HTR-8/SVneo (cell line): Measurements from ENCODE around the gene FASTKD1.
A peak's percentile ranks its signal among the peaks of the same experiment; 100 is the strongest.
"Not testable (repeated sequence)": the region's sequence is repeated elsewhere in the genome, so short reads cannot be mapped to it uniquely, and the experiment has no call there.

Experiments
- DNase-seq: peaks from one replicate; pipeline ENCODE4 v3.0.0; 2011; ENCODE audit warnings: low spot score, mixed read lengths; ENCODE audit not compliant: insufficient read length
- FAIRE-seq: peaks from 2 replicates; lab custom pipeline; 2011; peaks lifted over from hg19 to GRCh38; lab: Jason Lieb, UNC

The FASTKD1 gene

DNA sequence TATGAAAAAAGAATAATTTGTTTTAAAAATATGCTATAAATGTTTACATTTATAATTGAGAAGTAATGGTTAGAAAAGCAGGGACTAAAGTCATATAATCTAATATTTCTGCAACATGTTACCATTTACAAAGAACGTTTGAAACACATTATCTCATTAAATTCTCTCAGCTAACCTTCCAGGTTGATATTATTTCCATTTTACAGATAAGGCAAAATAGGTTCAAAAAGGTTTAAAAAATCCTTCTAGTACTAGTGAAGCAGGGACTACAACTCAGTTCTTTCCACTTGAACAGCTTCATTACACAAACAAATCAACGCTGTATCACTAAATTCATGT lies 875 bp downstream of the FASTKD1 start:
- no peak for FAIRE-seq
- DNase-seq = no peak

DNA sequence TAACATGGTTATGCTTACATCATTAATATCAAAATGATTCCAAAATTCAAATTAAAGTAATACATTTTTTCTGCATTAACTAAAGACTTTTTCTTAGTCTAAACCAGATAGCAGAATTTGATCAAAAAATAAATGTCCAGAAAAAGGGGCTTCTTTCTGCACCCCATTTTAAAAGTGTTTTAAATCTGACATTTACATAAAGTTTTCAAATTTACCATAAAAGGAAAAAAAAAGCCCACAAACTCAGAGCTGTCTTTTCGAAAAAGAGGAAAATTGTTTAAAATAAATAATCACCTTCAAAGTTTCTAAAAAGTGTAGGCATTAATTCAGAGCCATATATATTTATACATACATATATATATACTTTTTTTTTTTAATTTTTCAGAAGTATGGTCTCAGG lies 1.5 kb downstream of the FASTKD1 start:
- DNase-seq (no peak), FAIRE-seq (no peak)

- no peak for FAIRE-seq
- DNase-seq = no peak
These were observed 2.1 kb downstream of the FASTKD1 start for GRCh38 chr2:169571571-169571970.

- not testable (repeated sequence) for DNase-seq, FAIRE-seq
These were observed 2.9 kb downstream of the FASTKD1 start for GRCh38 chr2:169570752-169571151.

DNA sequence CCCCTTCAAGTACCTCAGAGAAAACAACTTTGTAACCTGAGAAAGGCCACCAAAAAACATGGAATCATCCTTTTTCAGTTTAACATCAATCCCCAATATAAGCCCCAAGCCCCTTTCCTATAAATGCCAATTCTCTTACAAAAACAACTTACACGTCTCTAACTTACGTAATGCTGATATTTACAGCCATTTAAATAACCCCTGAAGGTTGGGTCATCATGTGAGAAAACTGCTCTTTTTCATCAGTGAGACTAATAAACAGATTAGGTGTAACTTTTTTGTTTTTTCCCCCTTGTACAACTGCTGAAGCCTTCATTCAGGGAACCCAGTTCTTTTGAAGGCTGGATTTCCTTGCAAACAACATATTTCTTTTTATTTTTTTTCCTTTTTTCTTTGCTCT lies 3.7 kb downstream of the FASTKD1 start:
- no peak for FAIRE-seq
- DNase-seq = no peak

GRCh38 chr2:169565686-169566085 lies 8.0 kb downstream of the FASTKD1 start:
- DNase-seq (no peak), FAIRE-seq (no peak)

- no peak for DNase-seq
These were observed 11.1 kb downstream of the FASTKD1 start for GRCh38 chr2:169562519-169562918.

DNA sequence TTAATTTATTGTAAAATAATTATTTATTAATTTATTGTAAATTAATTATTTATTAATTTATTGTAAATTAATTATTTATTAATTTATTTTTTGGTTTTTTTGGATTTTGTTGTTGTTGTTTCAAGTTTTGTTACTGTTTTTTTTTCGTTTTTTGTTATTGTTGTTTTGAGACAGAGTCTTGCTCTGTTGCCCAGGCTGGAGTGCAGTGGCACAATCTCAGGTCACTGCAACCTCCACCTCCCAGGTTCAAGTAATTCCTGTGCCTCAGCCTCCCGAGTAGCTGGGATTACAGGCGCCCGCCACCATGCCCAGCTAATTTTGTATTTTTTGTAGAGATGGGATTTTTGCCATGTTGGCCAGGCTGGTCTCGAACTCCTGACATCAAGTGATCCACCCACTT lies 11.6 kb downstream of the FASTKD1 start:
- not testable (repeated sequence) for DNase-seq, FAIRE-seq

More at GRCh38 chr2:169562519-169562918, 11.1 kb downstream of the FASTKD1 start:
- FAIRE-seq = no peak

- no peak for FAIRE-seq
- DNase-seq = no peak
These were observed 12.3 kb downstream of the FASTKD1 start for GRCh38 chr2:169561364-169561763.

DNA sequence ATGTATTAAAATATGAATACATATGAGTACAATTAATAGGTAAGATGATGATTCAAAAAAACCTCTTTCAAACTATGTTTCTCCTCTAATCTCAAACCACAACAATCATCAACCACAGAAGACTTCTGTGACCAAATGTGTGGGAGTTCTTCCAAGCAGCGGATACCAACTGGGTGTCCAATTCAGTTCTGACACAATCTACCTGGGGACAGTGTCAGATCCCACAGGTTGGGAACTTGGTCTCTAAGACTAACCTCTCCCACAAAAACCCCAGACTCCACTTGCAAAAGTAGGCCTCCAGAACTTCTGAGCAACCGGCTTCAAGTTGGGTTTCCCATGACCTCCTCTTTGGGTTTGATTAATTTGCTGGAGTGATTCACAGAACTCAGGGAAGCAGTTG lies 26.9 kb downstream of the FASTKD1 start:
- FAIRE-seq = no peak
- no peak for DNase-seq

- no peak for FAIRE-seq
These were observed 31.2 kb downstream of the FASTKD1 start for GRCh38 chr2:169542433-169542832.

DNA sequence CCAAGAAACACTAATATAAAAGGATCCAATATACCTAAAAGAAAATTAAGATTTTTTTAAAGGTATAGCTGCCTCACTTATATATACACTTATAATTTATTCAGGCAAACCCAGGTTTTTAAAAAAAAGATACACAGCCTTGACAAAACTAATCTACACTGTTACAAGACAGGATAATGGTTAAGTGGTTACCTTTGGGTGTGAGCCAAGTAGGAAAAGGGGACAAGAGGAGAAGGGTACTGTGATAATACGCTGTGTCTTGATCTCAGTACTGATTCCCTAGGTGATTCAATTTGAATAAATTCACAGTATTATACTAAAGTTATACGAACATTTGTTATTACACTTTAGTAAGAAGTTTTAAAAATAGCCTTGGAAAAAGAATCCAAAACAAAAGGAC lies 33.5 kb downstream of the FASTKD1 start:
- no peak for DNase-seq
- FAIRE-seq = no peak

More at GRCh38 chr2:169542433-169542832, 31.2 kb downstream of the FASTKD1 start:
- no peak for DNase-seq

DNA sequence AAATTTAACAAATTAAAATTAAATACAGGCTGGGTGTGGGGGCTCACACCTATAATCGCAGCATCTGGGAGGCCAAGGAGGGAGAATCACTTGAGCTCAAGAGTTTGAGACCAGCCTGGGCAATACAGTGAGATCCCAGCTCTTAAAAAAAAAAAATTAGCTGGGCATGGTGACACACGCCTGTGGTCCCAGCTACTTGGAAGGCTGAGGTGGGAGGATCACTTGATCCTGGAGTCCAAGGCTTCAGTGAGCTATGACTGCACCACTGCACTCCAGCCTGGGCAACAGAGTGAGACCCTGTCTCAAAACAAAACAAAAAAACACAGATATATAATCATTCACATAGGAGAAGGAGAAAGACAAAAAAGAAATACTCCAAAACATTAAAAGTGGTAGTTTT lies 34.2 kb downstream of the FASTKD1 start:
- not testable (repeated sequence) for DNase-seq, FAIRE-seq

DNA sequence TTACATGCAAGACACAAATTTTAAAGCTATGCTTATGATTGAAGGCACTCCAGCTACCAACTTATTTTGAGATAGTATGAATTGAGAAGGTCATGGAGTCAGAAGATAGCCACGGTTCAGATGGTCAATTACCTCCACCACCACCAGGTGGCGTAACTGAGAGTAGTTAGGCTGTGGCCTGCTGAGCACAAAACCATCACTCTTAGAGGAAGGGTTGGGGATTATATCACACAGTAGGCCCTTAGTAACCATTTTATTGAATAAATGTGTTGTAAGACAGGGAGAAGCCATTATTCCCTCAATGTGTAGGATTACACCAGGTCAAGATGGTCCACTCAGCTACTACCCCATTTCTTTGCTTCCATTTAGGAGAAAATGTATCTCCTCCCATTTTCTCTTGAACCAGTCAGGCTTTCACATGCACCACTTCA lies 45.4 kb downstream of the FASTKD1 start:
- DNase-seq (peak; percentile 44), FAIRE-seq (peak; percentile 95)

DNA sequence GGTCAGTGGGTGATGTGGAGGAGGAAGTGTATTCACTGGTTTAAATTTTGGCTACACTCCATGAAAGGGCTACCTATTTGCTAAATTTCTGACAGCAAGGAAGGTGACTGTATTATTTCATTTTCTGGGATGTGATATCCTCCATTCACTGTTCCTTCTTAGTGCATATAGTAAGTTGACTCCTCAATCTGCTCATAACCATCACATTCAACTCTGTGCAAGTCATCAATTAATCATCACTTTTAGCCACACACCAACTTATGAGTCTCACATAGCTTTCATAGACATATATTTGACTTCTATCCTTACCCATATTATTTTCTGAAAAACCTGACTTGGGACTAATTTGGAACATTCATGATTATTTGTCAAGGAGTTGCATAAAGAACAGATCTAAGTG lies 47.2 kb downstream of the FASTKD1 start:
- no peak for DNase-seq

GRCh38 chr2:169525434-169525833 lies 48.2 kb downstream of the FASTKD1 start:
- DNase-seq (no peak), FAIRE-seq (no peak)

More for the DNA sequence above, 47.2 kb downstream of the FASTKD1 start:
- FAIRE-seq = no peak

DNA sequence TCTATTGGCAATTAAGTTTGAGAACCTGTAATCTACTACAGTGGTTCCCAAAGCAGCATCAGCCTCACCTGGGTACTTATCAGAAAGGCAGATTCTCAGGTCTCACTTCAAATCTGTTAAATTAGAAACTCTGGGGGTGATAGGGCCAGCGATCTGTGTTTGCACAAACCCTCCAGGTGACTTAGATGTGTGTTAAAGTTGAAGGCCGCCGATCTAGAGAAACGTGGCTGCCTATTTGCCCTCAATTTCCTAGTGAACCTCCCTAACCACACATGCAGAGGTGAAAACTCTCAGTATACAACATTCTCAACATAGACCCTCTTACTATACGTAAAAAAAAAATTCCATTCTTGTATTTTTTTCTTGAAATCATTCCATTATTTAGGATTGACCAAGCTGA lies 50.0 kb downstream of the FASTKD1 start:
- no peak for FAIRE-seq
- no peak for DNase-seq

GRCh38 chr2:169520896-169521295 lies 52.8 kb downstream of the FASTKD1 start:
- FAIRE-seq = no peak
- no peak for DNase-seq

GRCh38 chr2:169516488-169516995 lies 57.1 kb downstream of the FASTKD1 start:
- not testable (repeated sequence) for FAIRE-seq, DNase-seq

- not testable (repeated sequence) for DNase-seq, FAIRE-seq
These were observed 58.9 kb downstream of the FASTKD1 start for GRCh38 chr2:169514758-169515157.

- DNase-seq (no peak), FAIRE-seq (no peak)
These were observed 59.7 kb downstream of the FASTKD1 start for GRCh38 chr2:169513926-169514325.

- FAIRE-seq (no peak), DNase-seq (no peak)
These were observed 60.6 kb downstream of the FASTKD1 start for GRCh38 chr2:169513094-169513493.

DNA sequence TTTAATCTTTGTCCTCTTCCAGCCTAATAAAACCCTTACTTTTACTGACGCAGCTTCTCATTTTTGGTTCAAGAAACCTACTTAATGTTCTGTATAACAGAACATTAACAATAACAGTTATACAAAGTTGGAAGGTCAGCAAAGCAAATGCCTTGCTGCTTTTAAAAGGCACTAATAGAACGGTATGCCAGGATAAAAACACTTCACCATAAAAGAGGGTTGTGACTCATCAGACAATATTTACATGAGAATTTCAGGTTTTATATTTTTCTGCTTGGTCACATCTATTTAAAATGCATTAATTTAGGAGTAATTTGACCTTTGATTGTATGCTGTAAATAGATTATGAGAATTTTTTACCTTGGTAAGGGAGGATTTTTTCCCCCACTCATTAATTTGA lies 61.1 kb downstream of the FASTKD1 start:
- FAIRE-seq (no peak), DNase-seq (no peak)
